Left lung (tissue), 10 donors: ENCODE data around the gene MGA. TPM values are rescaled to one million over a fixed set of nuclear protein-coding genes. Genes with fewer than 3 reads are reported as not detected.

Experiments used
- ATAC-seq: fragments of 200-7000 bp; cut with Tn5 transposase; one replicate; pipeline ENCODE4 v1.9.1; 2020; ENCODE audit warnings: moderate library complexity
- DNase-seq, 4 donors: peaks; one replicate each; pipeline ENCODE4 v3.0.0-alpha.2; 2013 to 2020
- H3K27ac ChIP-seq, 2 donors: fragments of 200-600 bp; sonication (generic) in 1 of 2; one replicate each; pipeline versions ENCODE4 v1.5.0 to v1.8.0; 2020 to 2021
- H3K27me3 ChIP-seq, 2 donors: fragments of 200-600 bp; sonication (generic) in 1 of 2; one replicate each; pipeline versions ENCODE4 v1.5.0 to v1.8.0; 2020 to 2021
- H3K36me3 ChIP-seq, 2 donors: fragments of 200-600 bp; sonication (generic) in 1 of 2; one replicate each; pipeline versions ENCODE4 v1.5.0 to v1.8.0; 2020 to 2021
- H3K4me1 ChIP-seq, 2 donors: fragments of 200-600 bp; one replicate each; pipeline ENCODE4 v1.8.0; 2021
- H3K4me3 ChIP-seq, 2 donors: fragments of 200-600 bp; sonication (generic) in 1 of 2; one replicate each; pipeline versions ENCODE4 v1.5.0 to v1.8.0; 2020 to 2021; ENCODE audit warnings: mild to moderate bottlenecking in 1 of 2
- H3K9me3 ChIP-seq, 2 donors: fragments of 200-600 bp; sonication (generic) in 1 of 2; one replicate each; pipeline versions ENCODE4 v1.5.0 to v1.8.0; 2020 to 2021
- CTCF ChIP-seq, 2 donors: fragments of 200-600 bp; sonication (generic) in 1 of 2; IDR thresholded peaks; one replicate each; pipeline versions ENCODE4 v1.5.0 to v1.8.0; 2021; ENCODE audit warnings: antibody characterized with exemption in 2 of 2
- intact Hi-C, 2 donors: fragments of 100-400 bp; cut with DNase I; formaldehyde crosslinking; loops; one replicate each; pipeline versions ENCODE4 v1.11.2 to v1.14.2; 2022
- microRNA-seq, 2 donors: library from miRNA; unstranded; fragments of <30 nt; microRNA quantifications; one replicate each; pipeline ENCODE4, GENCODE V29; 2019
- polyA plus RNA-seq, 6 donors: library from polyadenylated mRNA; unstranded; fragments of 120-200 nt; gene quantifications; one replicate each; pipeline ENCODE4 v1.2.1, GENCODE V29; 2013; ENCODE audit not compliant: insufficient read length in 6 of 6
- total RNA-seq, 2 donors: library from RNA; stranded (reverse); fragmentation: NEBNext Ultra II Directional; extraction: Animal tissue kit (Norgen Biotek cat#: 25700); gene quantifications; one replicate each; pipeline ENCODE4 v1.2.1, GENCODE V29; 2021
- donor health status: DM: no; HTN: yes; CAD: no.
- donor health status: DM: no; HTN: no; CAD: no.

MGA gene
- total and polyA plus RNA-seq, 8 donors, result 33.4 to 41.7 (median 39.2) TPM

- no peaks in the 10 kb centered on the region for H3K27me3 ChIP-seq
- intact Hi-C loops, result no loop called here
- H3K27ac ChIP-seq, result no peak overlapping the region
- H3K9me3 ChIP-seq, result no peaks in the 10 kb centered on the region
- H3K4me3 ChIP-seq, result no peak overlapping the region
- TF ChIP-seq CTCF (IDR thresholded peaks at IDR 0.05), result no peak
- ATAC-seq (no peak), DNase-seq (no peak)
- no peaks in the 10 kb centered on the region for H3K4me1 ChIP-seq
- peaks cover 0 to 100% of the 10 kb centered on the region in 2 donors for H3K36me3 ChIP-seq
These were observed 159.3 kb downstream of the MGA start for GRCh38 chr15:41819455-41820050.

- intact Hi-C loops, result no loop called here
- Histone ChIP-seq H3K27ac (no peak overlapping the region), H3K36me3 (peaks cover 0 to 96% of the 10 kb centered on the region in 2 donors), H3K4me1 (no peaks in the 10 kb centered on the region), H3K9me3 (no peaks in the 10 kb centered on the region), H3K4me3 (no peak overlapping the region), H3K27me3 (no peaks in the 10 kb centered on the region)
- ATAC-seq, result peak; percentile 8
- no peak for TF ChIP-seq CTCF (IDR thresholded peaks at IDR 0.05)
- DNase-seq, result no peak
These were observed 160.7 kb downstream of the MGA start for GRCh38 chr15:41820791-41821423.

GRCh38 chr15:41821831-41822230 is 161.6 kb downstream of the MGA start:
- H3K9me3 ChIP-seq, result no peaks in the 10 kb centered on the region
- no peaks in the 10 kb centered on the region for H3K27me3 ChIP-seq
- DNase-seq, result peak in 1 of 4 donors; percentile 36
- no peak overlapping the region for H3K27ac ChIP-seq
- ATAC-seq, result no peak
- TF ChIP-seq CTCF (IDR thresholded peaks at IDR 0.05), result no peak
- H3K36me3 ChIP-seq, result peaks cover 0 to 87% of the 10 kb centered on the region in 2 donors
- H3K4me1 ChIP-seq, result peaks cover 0 to under 1% of the 10 kb centered on the region in 2 donors
- no peak overlapping the region for H3K4me3 ChIP-seq
- intact Hi-C loops, result no loop called here

- H3K4me3 ChIP-seq, result no peak overlapping the region
- peak in 1 of 4 donors; percentile 31 for DNase-seq
- H3K9me3 ChIP-seq, result no peaks in the 10 kb centered on the region
- TF ChIP-seq CTCF (IDR thresholded peaks at IDR 0.05), result no peak
- intact Hi-C loops, result no loop called here
- ATAC-seq, result no peak
- no peak overlapping the region for H3K27ac ChIP-seq
- peaks cover 0 to 80% of the 10 kb centered on the region in 2 donors for H3K36me3 ChIP-seq
- H3K27me3 ChIP-seq, result no peaks in the 10 kb centered on the region
- H3K4me1 ChIP-seq, result peaks cover 4 to 7% of the 10 kb centered on the region in 2 donors
These were observed 162.3 kb downstream of the MGA start for GRCh38 chr15:41822471-41822870.

Small RNAs within 50 kb of the gene (microRNA-seq; reads per million reads assigned to microRNA genes)
- gene MIR626, result 0 reads per million in 2 donors

Other genes starting within 250 kb of the MGA start
- 10 to 100 TPM; 22.3 to 23.9 TPM for gene RTF1, start 243.3 kb upstream of the MGA start, total RNA-seq
- gene RTF1, start 243.3 kb upstream of the MGA start, polyA plus RNA-seq, result 10 to 100 TPM; 65.7 to 70.6 (median 69.7) TPM
- gene ITPKA, start 166.5 kb upstream of the MGA start, total RNA-seq, result 1 to 10 TPM in 1 of 2 donors, under 1 TPM in 1; 0.47 to 1.7 TPM
- gene ITPKA, start 166.5 kb upstream of the MGA start, polyA plus RNA-seq, result 1 to 10 TPM in 5 of 6 donors, under 1 TPM in 1; 0.85 to 1.4 (median 1.2) TPM
- gene LTK, start 146.6 kb upstream of the MGA start, total RNA-seq, result 1 to 10 TPM; 1.6 to 1.8 TPM
- 1 to 10 TPM; 2.1 to 4.0 (median 2.8) TPM for gene LTK, start 146.6 kb upstream of the MGA start, polyA plus RNA-seq
- 10 to 100 TPM; 30.4 to 32.8 TPM for gene RPAP1, start 116.1 kb upstream of the MGA start, total RNA-seq
- 10 to 100 TPM; 27.6 to 30.8 (median 29.5) TPM for gene RPAP1, start 116.1 kb upstream of the MGA start, polyA plus RNA-seq
- gene TYRO3, start 101.2 kb upstream of the MGA start, total RNA-seq, result 10 to 100 TPM; 11.2 to 11.9 TPM
- 10 to 100 TPM; 39.1 to 63.2 (median 47.8) TPM for gene TYRO3, start 101.2 kb upstream of the MGA start, polyA plus RNA-seq
- 10 to 100 TPM; 22.8 to 25.4 TPM for gene MAPKBP1, start 114.1 kb downstream of the MGA start, total RNA-seq
- gene MAPKBP1, start 114.1 kb downstream of the MGA start, polyA plus RNA-seq, result 10 to 100 TPM; 18.5 to 24.9 (median 22.9) TPM
- gene JMJD7, start 167.7 kb downstream of the MGA start, total RNA-seq, result 10 to 100 TPM; 19.5 to 26.4 TPM
- 10 to 100 TPM; 10.2 to 17.2 (median 11.9) TPM for gene JMJD7, start 167.7 kb downstream of the MGA start, polyA plus RNA-seq
- 1 to 10 TPM; 9.2 to 9.3 TPM for gene PLA2G4B, start 178.4 kb downstream of the MGA start, total RNA-seq
- gene PLA2G4B, start 178.4 kb downstream of the MGA start, polyA plus RNA-seq, result 10 to 100 TPM in 5 of 6 donors, 1 to 10 TPM in 1; 9.8 to 23.1 (median 13.1) TPM
- gene SPTBN5, start 233.6 kb downstream of the MGA start, total RNA-seq, result 1 to 10 TPM; 2.2 to 4.8 TPM
- gene SPTBN5, start 233.6 kb downstream of the MGA start, polyA plus RNA-seq, result 1 to 10 TPM in 4 of 6 donors, under 1 TPM in 2; 0.67 to 1.6 (median 1.1) TPM